Endothelial cell of umbilical vein (primary cell): ENCODE data around the gene PGA5. TPM values are rescaled to one million over a fixed set of nuclear protein-coding genes. Genes with fewer than 3 reads are reported as not detected.

Experiments
- BruUV-seq: library from RNA; stranded (reverse); fragments of 400-500 nt; replicated peaks from 2 replicates; lab custom pipeline; 2021; lab: Mats Ljungman, UMichigan
- CTCF ChIA-PET: fragments of 300-600, 350-600 bp; sonication (Branson Sonifier 250); formaldehyde crosslinking; loops from one replicate; lab custom pipeline; 2021; ENCODE audit warnings: antibody characterized with exemption, inconsistent platforms; lab: Charles Lee
- POLR2A ChIA-PET: fragments of 300-600, 350-600 bp; sonication (Branson Sonifier 250); formaldehyde crosslinking; loops from one replicate; lab custom pipeline; 2021; ENCODE audit warnings: antibody characterized with exemption, inconsistent platforms; lab: Charles Lee
- DNase-seq: peaks from one replicate; pipeline ENCODE4 v3.0.0-alpha.2; 2011; ENCODE audit warnings: low read depth, low spot score
- FAIRE-seq: peaks from 2 replicates; lab custom pipeline; 2011; peaks lifted over from hg19 to GRCh38; lab: Jason Lieb, UNC
- H2AFZ ChIP-seq: 2 replicates; pipeline ENCODE4 v1.6.0; 2012; ENCODE audit warnings: low read depth, low read length, control low read depth, inconsistent platforms
- H3K27ac ChIP-seq: 2 replicates; pipeline ENCODE4 v1.5.1; 2011; ENCODE audit warnings: low read depth, mild to moderate bottlenecking, control low read depth, low read length, moderate library complexity; ENCODE audit not compliant: insufficient read depth
- H3K27me3 ChIP-seq, 2 experiments: 2 replicates each; pipeline versions ENCODE4 v1.6.0 to v1.6.1; 2011; ENCODE audit warnings: low read length in 2 of 2, mixed read lengths in 1 of 2; ENCODE audit not compliant: control insufficient read depth in 2 of 2, insufficient read depth in 2 of 2
- H3K36me3 ChIP-seq, 2 experiments: 2 replicates in 1 of 2; 3 replicates in 1 of 2; pipeline ENCODE4 v1.5.1; 2011; ENCODE audit warnings: low read length in 2 of 2, mild to moderate bottlenecking in 1 of 2, moderate library complexity in 1 of 2; ENCODE audit not compliant: control insufficient read depth in 2 of 2, insufficient read depth in 2 of 2; ENCODE audit errors: extremely low read depth in 1 of 2
- H3K4me1 ChIP-seq: 3 replicates; pipeline ENCODE4 v1.5.1; 2011; ENCODE audit warnings: mild to moderate bottlenecking, low read length; ENCODE audit not compliant: control insufficient read depth, insufficient read depth; ENCODE audit errors: extremely low read depth
- H3K4me2 ChIP-seq: 2 replicates; pipeline ENCODE4 v1.6.1; 2011; ENCODE audit warnings: low read length, control low read depth, mixed read lengths; ENCODE audit not compliant: insufficient read depth
- H3K4me3 ChIP-seq, 3 experiments: fragments of 200-600 bp in 1 of 3; sonication (generic), shearing (Covaris generic) in 1 of 3; replicated peaks in 1 of 3; 2 replicates each; pipeline ENCODE4 v1.5.1; 2011 to 2016; ENCODE audit warnings: control low read depth in 3 of 3, low read length in 3 of 3, mild to moderate bottlenecking in 2 of 3, inconsistent platforms in 1 of 3, low read depth in 1 of 3, moderate library complexity in 1 of 3; ENCODE audit not compliant: insufficient read depth in 1 of 3
- H3K79me2 ChIP-seq: 2 replicates; pipeline ENCODE4 v1.6.0; 2012; ENCODE audit warnings: low read length, inconsistent platforms; ENCODE audit not compliant: control insufficient read depth, insufficient read depth
- H3K9ac ChIP-seq: replicated peaks from 2 replicates; pipeline ENCODE3; 2011; ENCODE audit warnings: low read length, control low read depth; ENCODE audit not compliant: insufficient read depth; ENCODE audit errors: extremely low read depth
- H3K9me1 ChIP-seq: replicated peaks from 3 replicates; pipeline ENCODE4 v1.6.0; 2011; ENCODE audit warnings: mild to moderate bottlenecking, low read length; ENCODE audit not compliant: control insufficient read depth, insufficient read depth; ENCODE audit errors: extremely low read depth
- H3K9me3 ChIP-seq: replicated peaks from 2 replicates; pipeline ENCODE4 v1.5.1; 2012; ENCODE audit warnings: low read length, inconsistent platforms; ENCODE audit not compliant: control insufficient read depth, insufficient read depth
- H4K20me1 ChIP-seq: replicated peaks from 2 replicates; pipeline ENCODE3; 2011; ENCODE audit warnings: mild to moderate bottlenecking, low read length; ENCODE audit not compliant: control insufficient read depth, insufficient read depth; ENCODE audit errors: extremely low read depth
- CTCF ChIP-seq, 2 donors: IDR thresholded peaks; 1 replicate in 1 of 2; 2 replicates in 1 of 2; pipeline ENCODE4 v1.5.1; 2011; ENCODE audit warnings: low read length in 2 of 2, mild to moderate bottlenecking in 2 of 2, moderate library complexity in 2 of 2, control low read depth in 1 of 2, inconsistent platforms in 1 of 2, low read depth in 1 of 2; ENCODE audit not compliant: insufficient read depth in 1 of 2; ENCODE audit errors: extremely low read depth in 1 of 2
- EZH2 ChIP-seq: IDR thresholded peaks from 2 replicates; pipeline ENCODE4 v1.6.1; 2012; ENCODE audit warnings: borderline replicate concordance, low read depth, mild to moderate bottlenecking, moderate library complexity, low read length, inconsistent platforms; ENCODE audit not compliant: severe bottlenecking
- FOS ChIP-seq: IDR thresholded peaks from 2 replicates; pipeline ENCODE4 v1.6.1; 2011; ENCODE audit warnings: mild to moderate bottlenecking, low read length, moderate library complexity, borderline replicate concordance; ENCODE audit not compliant: insufficient read depth
- GATA2 ChIP-seq: IDR thresholded peaks from 2 replicates; pipeline ENCODE4 v1.7.0; 2011; ENCODE audit warnings: low read depth, mild to moderate bottlenecking, moderate library complexity, mixed read lengths, low read length; ENCODE audit not compliant: insufficient read length, insufficient read depth
- JUN ChIP-seq: IDR thresholded peaks from 2 replicates; pipeline ENCODE4 v1.6.1; 2011; ENCODE audit warnings: borderline replicate concordance, low read depth; ENCODE audit not compliant: insufficient read length, insufficient read depth
- MAX ChIP-seq: IDR thresholded peaks from 2 replicates; pipeline ENCODE4 v1.6.1; 2011; ENCODE audit not compliant: insufficient read depth, insufficient read length
- MYC ChIP-seq: IDR thresholded peaks from one replicate; pipeline ENCODE4 v1.6.1; 2011; ENCODE audit warnings: mild to moderate bottlenecking, low read depth, low read length
- POLR2A ChIP-seq: IDR thresholded peaks from 2 replicates; pipeline ENCODE4 v1.6.1; 2012; ENCODE audit warnings: low read depth, mild to moderate bottlenecking, control low read depth, low read length
- POLR2AphosphoS5 ChIP-seq: IDR thresholded peaks from 2 replicates; pipeline ENCODE4 v1.6.1; 2012; ENCODE audit warnings: low read depth, mild to moderate bottlenecking, control low read depth, low read length, moderate library complexity; ENCODE audit not compliant: insufficient read depth
- dilution Hi-C: fragments of 300-500 bp; cut with MboI; formaldehyde crosslinking; loops from one replicate; pipeline ENCODE4 v1.15.0; 2019; ENCODE audit warnings: low sequenced_read_pairs; ENCODE audit not compliant: extremely low pct_ligation_motif_present
- intact Hi-C: fragments of 100-400 bp; cut with micrococcal nuclease; formaldehyde crosslinking; loops from one replicate; pipeline ENCODE4 v1.10.0; 2022
- polyA plus RNA-seq, 4 experiments: library from polyadenylated mRNA; depleted of rRNA in 3 of 4; stranded (reverse) in 3 of 4; unstranded in 1 of 4; fragments of >200 nt; gene quantifications; 2 replicates each; pipeline versions ENCODE4 v1.2.1 to v1.2.3, GENCODE V29; 2011 to 2012; ENCODE audit warnings: missing spikeins in 1 of 4
- total RNA-seq: library from RNA; stranded (reverse); gene quantifications from 2 replicates; pipeline ENCODE4 v1.2.3, GENCODE V29; 2021

Gene PGA5
- total and polyA plus RNA-seq, 2 donors (not counting 3 experiments of a cell fraction or from before 2014, with no cell fraction given) = not detected

- H3K9me3 ChIP-seq = no peaks in the 10 kb centered on the region
- H2AFZ ChIP-seq = no peak overlapping the region
- H3K4me2 ChIP-seq = no peak overlapping the region
- H3K27ac ChIP-seq = no peak overlapping the region
- H3K9ac ChIP-seq = no peak overlapping the region
- no peaks in the 10 kb centered on the region for H3K36me3 ChIP-seq
- no peak for TF ChIP-seq POLR2AphosphoS5
- TF ChIP-seq CTCF (IDR thresholded peaks at IDR 0.05; ENCODE audit: extremely low read depth in 1 of 2, insufficient read depth in 1 of 2, low read depth in 1 of 2, low read length in 2 of 2) = no peak
- TF ChIP-seq MAX = no peak
- TF ChIP-seq JUN = no peak
- TF ChIP-seq EZH2 = no peak
- no peak for TF ChIP-seq MYC
- TF ChIP-seq FOS = no peak
- no peak for TF ChIP-seq GATA2
- TF ChIP-seq POLR2A = no peak
- dilution Hi-C loops = no loop called here
- H3K4me1 ChIP-seq = no peaks in the 10 kb centered on the region
- ChIA-PET CTCF (interaction anchor here (1.0 to 1.1 kb wide), 2 partner anchors 17 to 121 kb away, joined by 3 to 5 read pairs; no protein-coding TSS in a partner anchor), POLR2A (no interaction called here)
- no peak overlapping the region for H3K4me3 ChIP-seq
- H3K9me1 ChIP-seq = no peaks in the 10 kb centered on the region
- BruUV-seq = no TSS peak
- intact Hi-C loops = no loop called here
- H3K27me3 ChIP-seq = no peaks in the 10 kb centered on the region
- FAIRE-seq (no peak), DNase-seq (no peak)
- no peaks in the 10 kb centered on the region for H3K79me2 ChIP-seq
- H4K20me1 ChIP-seq = no peaks in the 10 kb centered on the region
Measured at GRCh38 chr11:61264371-61264770, 23.4 kb downstream of the PGA5 start.
